Heart left ventricle (tissue), 16 donors: ENCODE results near the gene PRICKLE2. TPM values are rescaled to one million over a fixed set of nuclear protein-coding genes. Genes with fewer than 3 reads are reported as not detected.

Experiments used
- ATAC-seq, 4 donors: fragments of 200-7000 bp; cut with Tn5 transposase; one replicate each; pipeline ENCODE4 v1.9.1; 2020 to 2022; ENCODE audit warnings: moderate library complexity in 4 of 4, mild to moderate bottlenecking in 3 of 4, moderate number of reproducible peaks in 1 of 4
- DNase-seq, 5 donors: peaks; one replicate each; pipeline ENCODE4 v3.0.0-alpha.2; 2020
- H3K27ac ChIP-seq, 12 donors: fragments of 200-600 bp; sonication (generic) in 4 of 12; one replicate each; pipeline versions ENCODE4 v1.5.0 to v1.8.0; 2016 to 2022; ENCODE audit warnings: mild to moderate bottlenecking in 2 of 12
- H3K27me3 ChIP-seq, 9 donors: fragments of 200-600 bp; sonication (generic) in 2 of 9; one replicate each; pipeline versions ENCODE4 v1.5.1 to v1.8.0; 2016 to 2022; ENCODE audit warnings: mild to moderate bottlenecking in 3 of 9
- H3K36me3 ChIP-seq, 9 donors: fragments of 200-600 bp; sonication (generic) in 2 of 9; one replicate each; pipeline versions ENCODE4 v1.5.0 to v1.8.0; 2018 to 2022; ENCODE audit warnings: mild to moderate bottlenecking in 2 of 9
- H3K4me1 ChIP-seq, 12 donors: fragments of 200-600 bp; sonication (generic) in 4 of 12; one replicate each; pipeline versions ENCODE4 v1.5.0 to v1.8.0; 2016 to 2022; ENCODE audit warnings: mild to moderate bottlenecking in 3 of 12
- H3K4me3 ChIP-seq, 12 donors: fragments of 200-600 bp; sonication (generic) in 4 of 12; one replicate each; pipeline versions ENCODE4 v1.5.0 to v1.8.0; 2017 to 2022; ENCODE audit warnings: mild to moderate bottlenecking in 9 of 12, moderate library complexity in 4 of 12
- H3K9me3 ChIP-seq, 12 donors: fragments of 200-600 bp; sonication (generic) in 4 of 12; one replicate each; pipeline versions ENCODE4 v1.5.0 to v1.8.0; 2016 to 2022; ENCODE audit warnings: mild to moderate bottlenecking in 1 of 12
- POLR2A ChIP-seq, 2 donors: fragments of 450-650 bp; IDR thresholded peaks; one replicate each; pipeline ENCODE4 v1.6.1; 2017; ENCODE audit warnings: antibody characterized with exemption in 2 of 2, mild to moderate bottlenecking in 2 of 2, moderate library complexity in 2 of 2
- WGBS, 4 donors: extraction: QIAGEN DNeasy Blood & Tissue Kit in 2 of 4; methylation state at CpG; one replicate each; pipeline versions ENCODE4 v1.1.5 to v1.1.7; 2013 to 2018; 5-methylcytosine and 5-hydroxymethylcytosine counted together
- intact Hi-C, 10 donors: fragments of 100-400 bp; cut with DNase I; formaldehyde crosslinking; loops; one replicate each; pipeline versions ENCODE4 v1.11.1 to v1.14.2; 2022
- polyA plus RNA-seq, 2 donors: library from polyadenylated mRNA; stranded (reverse); fragments of 200-250 nt; gene quantifications; one replicate each; pipeline ENCODE4 v1.2.3, GENCODE V29; 2013
- total RNA-seq, 9 donors: library from RNA; depleted of rRNA in 2 of 9; stranded (reverse); fragments of >200 nt in 2 of 9; fragmentation: NEBNext Ultra II Directional in 3 of 9; extraction: Animal tissue kit (Norgen Biotek cat#: 25700) in 3 of 9; gene quantifications; one replicate each; pipeline versions ENCODE4 v1.1.0 to v1.2.4, GENCODE V29; 2016 to 2023
- TF ChIP-seq, protein P1 (sequence below), 12 donors: fragments of 200-600 bp; sonication (generic) in 4 of 12; IDR thresholded peaks; one replicate each; pipeline versions ENCODE4 v1.5.0 to v1.8.0; 2018 to 2022; ENCODE audit warnings: antibody characterized with exemption in 12 of 12, mild to moderate bottlenecking in 5 of 12
- donor health status: ischemic (EF 13 %, LVEDD 7.1; RV severe dilation, severe dysfunction).
- donor health status: healthy with polysubstance abuse.
- donor health status: DM: no; HTN: yes; CAD: no.
- donor health status: DM: no; HTN: no; CAD: no.
- donor health status: ischemic (EF 25% LVEDD 6.9; RV normal size, moderate dysfunction).
- donor health status: ischemic (EF 25% LVEDD 5.7; RV mildly dilated, moderate dysfunction).
- donor health status: healthy.
- donor health status: DM: yes; HTN: yes; CAD: no.
- donor health status: ischemic (EF 35%, LVEDD 5.7; RV mildly dilated, moderate dysfunction).
- donor health status: nonischemic (EF 11% LVEDD 7.7; RV severe dilation, severe dysfunction).
- donor health status: DM: yes; HTN: yes; CAD: no.
- donor health status: PGD.
- donor health status: ischemic (EF 29% LVEDD 5.4; RV normal size, mild dysfunction).
- donor health status: nonischemic (EF 23%, LVEDD 6.1; RV moderate dilation, normal function).

Gene PRICKLE2
- total and polyA plus RNA-seq, 11 donors: 1.5 to 15.2 (median 7.3) TPM

DNA sequence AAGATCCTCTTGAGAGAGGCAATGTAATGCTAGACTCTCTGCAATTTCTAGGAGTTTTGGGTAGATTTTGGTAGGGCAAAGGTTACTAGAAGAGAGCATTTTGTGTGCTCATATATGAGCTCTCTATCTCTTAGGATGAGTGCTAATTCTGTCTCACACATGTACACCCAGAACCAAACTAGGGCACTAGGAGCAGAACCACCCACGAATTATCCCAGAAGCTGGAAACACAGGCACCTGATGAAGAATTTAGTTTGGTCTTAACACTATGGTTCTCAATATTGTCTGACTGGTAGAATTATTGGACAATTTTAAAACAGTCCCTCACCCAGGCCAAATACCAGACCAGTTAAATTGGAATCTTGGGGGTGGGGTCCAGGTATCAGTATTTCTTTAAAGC is 94.8 kb downstream of the PRICKLE2 start:
- Histone ChIP-seq H3K9me3 (no peaks in the 10 kb centered on the region), H3K27ac (no peak overlapping the region), H3K27me3 (no peaks in the 10 kb centered on the region), H3K36me3 (peaks cover 0 to 20% (median 0%) of the 10 kb centered on the region in 9 donors), H3K4me3 (no peak overlapping the region), H3K4me1 (peaks cover 0 to 20% (median 4%) of the 10 kb centered on the region in 12 donors)
- TF ChIP-seq, protein P1, sequence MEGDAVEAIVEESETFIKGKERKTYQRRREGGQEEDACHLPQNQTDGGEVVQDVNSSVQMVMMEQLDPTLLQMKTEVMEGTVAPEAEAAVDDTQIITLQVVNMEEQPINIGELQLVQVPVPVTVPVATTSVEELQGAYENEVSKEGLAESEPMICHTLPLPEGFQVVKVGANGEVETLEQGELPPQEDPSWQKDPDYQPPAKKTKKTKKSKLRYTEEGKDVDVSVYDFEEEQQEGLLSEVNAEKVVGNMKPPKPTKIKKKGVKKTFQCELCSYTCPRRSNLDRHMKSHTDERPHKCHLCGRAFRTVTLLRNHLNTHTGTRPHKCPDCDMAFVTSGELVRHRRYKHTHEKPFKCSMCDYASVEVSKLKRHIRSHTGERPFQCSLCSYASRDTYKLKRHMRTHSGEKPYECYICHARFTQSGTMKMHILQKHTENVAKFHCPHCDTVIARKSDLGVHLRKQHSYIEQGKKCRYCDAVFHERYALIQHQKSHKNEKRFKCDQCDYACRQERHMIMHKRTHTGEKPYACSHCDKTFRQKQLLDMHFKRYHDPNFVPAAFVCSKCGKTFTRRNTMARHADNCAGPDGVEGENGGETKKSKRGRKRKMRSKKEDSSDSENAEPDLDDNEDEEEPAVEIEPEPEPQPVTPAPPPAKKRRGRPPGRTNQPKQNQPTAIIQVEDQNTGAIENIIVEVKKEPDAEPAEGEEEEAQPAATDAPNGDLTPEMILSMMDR (IDR thresholded peaks at IDR 0.05): no peak
- DNase-seq: no peak
- intact Hi-C loops: no loop called here
- ATAC-seq: no peak
- 94 to 100% (median 96%) methylated on average over 1 of the region's 1 CpG for WGBS, 4 donors

DNA sequence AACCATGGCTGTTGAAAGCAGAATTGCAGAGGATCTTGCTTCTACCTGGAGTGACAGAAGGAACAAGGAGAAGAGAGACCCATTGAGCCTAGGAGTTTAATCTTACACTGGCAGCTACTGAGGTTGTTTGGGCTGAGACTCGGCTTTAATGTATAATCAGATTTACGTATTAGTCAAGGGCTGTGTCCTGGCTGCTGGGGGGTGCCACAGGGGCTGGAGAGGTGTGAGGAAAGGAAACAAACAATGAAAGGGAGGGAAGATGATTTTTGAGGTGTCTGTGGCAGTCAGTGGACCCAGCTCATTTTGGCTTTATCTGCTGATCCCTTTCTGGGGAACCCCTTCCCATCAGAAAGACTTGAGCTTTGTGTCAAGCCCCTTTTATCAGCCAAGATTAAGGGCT is 95.7 kb downstream of the PRICKLE2 start:
- intact Hi-C loops: no loop called here
- ATAC-seq: no peak
- Histone ChIP-seq H3K4me1 (peaks cover 0 to 20% (median 4%) of the 10 kb centered on the region in 12 donors), H3K27me3 (no peaks in the 10 kb centered on the region), H3K4me3 (no peak overlapping the region), H3K27ac (no peak overlapping the region), H3K36me3 (peaks cover 0 to 19% (median 0%) of the 10 kb centered on the region in 9 donors), H3K9me3 (peaks cover 0 to 3% (median 0%) of the 10 kb centered on the region in 12 donors)
- no peak for DNase-seq
- TF ChIP-seq POLR2A (IDR thresholded peaks at IDR 0.05): no peak
- TF ChIP-seq, protein P1 (IDR thresholded peaks at IDR 0.05): no peak
- WGBS, 4 donors: 77 to 79% (median 78%) methylated on average over 2 of the region's 2 CpGs

DNA sequence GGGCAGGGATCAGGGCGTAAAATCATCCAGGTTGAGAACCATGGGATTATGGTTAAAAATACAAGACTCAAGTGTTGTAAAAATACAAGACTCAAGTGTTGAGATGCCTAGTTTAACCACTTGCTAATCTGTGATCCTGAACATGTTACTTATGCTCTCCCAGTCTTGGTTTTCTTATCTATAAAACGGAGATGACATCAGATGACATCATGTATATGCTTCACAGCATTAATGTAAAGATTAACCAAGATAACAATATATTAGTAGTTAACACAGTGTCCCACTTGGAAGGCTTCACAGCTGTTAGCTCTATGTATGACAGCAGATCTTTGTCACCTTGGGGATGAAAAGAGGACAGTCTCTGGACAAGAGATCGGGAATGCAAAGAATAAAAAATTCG is 96.2 kb downstream of the PRICKLE2 start:
- ATAC-seq (no peak), DNase-seq (no peak)
- Histone ChIP-seq H3K9me3 (peaks cover 0 to 4% (median 0%) of the 10 kb centered on the region in 12 donors), H3K27me3 (no peaks in the 10 kb centered on the region), H3K4me3 (no peak overlapping the region), H3K4me1 (peaks cover 0 to 19% (median 4%) of the 10 kb centered on the region in 12 donors), H3K36me3 (peaks cover 0 to 19% (median 0%) of the 10 kb centered on the region in 9 donors), H3K27ac (no peak overlapping the region)
- intact Hi-C loops: no loop called here
- TF ChIP-seq, protein P1 (IDR thresholded peaks at IDR 0.05): no peak
- no peak for TF ChIP-seq POLR2A (IDR thresholded peaks at IDR 0.05)
- WGBS, 4 donors: 60 to 71% (median 69%) methylated on average over 4 of the region's 4 CpGs

DNA sequence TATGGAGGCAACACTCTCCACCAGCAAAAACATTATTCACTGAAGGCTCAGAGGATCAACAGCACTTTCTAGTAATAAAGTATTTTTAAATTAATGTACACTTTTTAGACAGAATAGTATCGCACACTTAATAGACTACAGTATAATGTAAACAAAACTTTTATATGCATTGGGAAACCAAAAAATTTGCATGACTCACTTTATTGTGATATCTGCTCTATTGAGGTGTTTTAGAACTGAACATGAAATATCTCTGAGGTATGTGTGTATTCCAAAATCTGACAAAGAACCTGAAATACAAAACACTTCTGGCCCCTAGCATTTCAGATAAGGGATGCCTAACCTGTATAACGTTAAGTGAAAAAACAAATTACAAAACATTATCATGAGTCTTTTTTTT is 99.7 kb downstream of the PRICKLE2 start:
- Histone ChIP-seq H3K27me3 (no peaks in the 10 kb centered on the region), H3K4me3 (no peak overlapping the region), H3K9me3 (peaks cover 0 to 4% (median 0%) of the 10 kb centered on the region in 12 donors), H3K36me3 (peaks cover 0 to 20% (median 0%) of the 10 kb centered on the region in 9 donors), H3K27ac (no peak overlapping the region), H3K4me1 (peaks cover 0 to 19% (median 10%) of the 10 kb centered on the region in 12 donors)
- ATAC-seq: no peak
- WGBS, 4 donors: 44 to 95% (median 59%) methylated on average over 2 of the region's 2 CpGs
- DNase-seq: no peak
- intact Hi-C loops: no loop called here
- TF ChIP-seq, protein P1 (IDR thresholded peaks at IDR 0.05): no peak
- TF ChIP-seq POLR2A (IDR thresholded peaks at IDR 0.05): no peak
